ENCODE measurements around the gene AMN. TPM values are rescaled to one million over a fixed set of nuclear protein-coding genes. Genes with fewer than 3 reads are reported as not detected.

Gene AMN
- total RNA-seq, 5 donors from 2014 or later (not counting 1 experiment from before 2014, with no cell fraction given), result 5.2 to 15.0 (median 8.4) TPM

DNA sequence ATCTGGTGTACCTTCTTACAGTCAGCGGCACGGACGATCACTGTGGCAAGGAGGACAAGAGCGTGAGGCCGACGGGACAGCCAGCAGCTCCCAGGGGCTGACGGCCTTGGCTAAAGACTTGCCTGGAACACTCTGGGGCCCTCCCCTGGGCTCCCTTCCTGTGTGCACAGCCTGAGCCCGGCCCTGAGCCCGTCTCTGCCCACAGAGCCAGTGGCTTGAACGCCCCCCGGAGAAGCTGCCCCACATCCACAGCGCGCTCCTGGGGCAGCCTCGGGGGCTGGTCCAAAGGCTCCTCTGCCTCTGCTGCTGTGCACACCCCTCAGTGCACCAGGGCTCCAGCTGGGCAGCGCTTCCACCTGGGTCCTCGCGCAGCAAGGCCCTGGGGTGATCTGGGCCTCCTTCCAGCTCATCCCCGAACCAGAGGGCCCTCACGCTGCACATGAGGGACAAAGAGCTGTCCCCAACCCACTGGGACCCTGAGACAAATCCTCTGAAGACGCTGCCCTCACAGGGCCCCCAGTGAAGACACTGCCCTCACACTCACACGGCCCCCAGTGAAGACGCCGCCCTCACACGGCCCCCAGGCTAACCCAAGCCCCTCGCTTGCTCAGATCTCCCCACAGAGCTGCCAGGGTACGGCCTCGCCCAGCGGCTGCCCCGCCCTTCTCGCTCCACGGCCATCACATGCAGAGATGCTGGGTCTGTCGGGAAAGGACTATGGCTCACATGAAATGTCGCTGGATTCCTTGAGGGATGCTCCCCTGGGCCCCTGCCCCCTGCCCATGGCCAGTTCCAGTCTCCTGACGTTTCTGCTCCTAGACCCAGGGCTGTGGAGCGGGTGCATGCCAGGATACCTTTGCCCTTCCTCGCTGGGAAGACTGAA, 22.2 kb downstream of the AMN start:
- Histone ChIP-seq H3K4me1 (ENCODE audit: control insufficient read depth in 1 of 2, extremely low read depth in 1 of 2, insufficient read depth in 2 of 2, low read length in 2 of 2) (peaks cover 8 to 29% of the 10 kb centered on the region in 2 experiments), H3K27me3 (replicated peaks in 1 of 2; ENCODE audit: control insufficient read depth in 2 of 2, extremely low read depth in 1 of 2, insufficient read depth in 2 of 2, low read length in 1 of 2) (peaks cover 0 to 2% of the 10 kb centered on the region in 2 experiments), H3K36me3 (ENCODE audit: control insufficient read depth in 2 of 2, extremely low read depth in 1 of 2, insufficient read depth in 1 of 2, low read length in 1 of 2) (no peaks in the 10 kb centered on the region), H3K4me3 (ENCODE audit: control insufficient read depth in 1 of 2, extremely low read depth in 1 of 2, low read length in 1 of 2) (no peak overlapping the region), H3K27ac (ENCODE audit: low read length) (no peak overlapping the region), H3K9me3 (no peaks in the 10 kb centered on the region)
- Mint-ChIP-seq H3K27ac (peak overlapping the region in 1 of 2 donors; percentile 58), H3K27me3 (no peaks in the 10 kb centered on the region), H3K9me3 (no peaks in the 10 kb centered on the region), H3K4me3 (no peak overlapping the region), H3K4me1 (peaks cover 23 to 25% (median 23%) of the 10 kb centered on the region in 3 donors), H3K36me3 (peaks cover 8% of the 10 kb centered on the region)
- no peak for ATAC-seq (replicated peaks in 1 of 4)
- CTCF ChIA-PET, result no interaction called here
- POLR2A ChIA-PET, result no interaction called here
- DNase-seq, result no peak
- 89% methylated on average over 33 of the region's 36 CpGs for WGBS (ENCODE audit: insufficient coverage)

DNA sequence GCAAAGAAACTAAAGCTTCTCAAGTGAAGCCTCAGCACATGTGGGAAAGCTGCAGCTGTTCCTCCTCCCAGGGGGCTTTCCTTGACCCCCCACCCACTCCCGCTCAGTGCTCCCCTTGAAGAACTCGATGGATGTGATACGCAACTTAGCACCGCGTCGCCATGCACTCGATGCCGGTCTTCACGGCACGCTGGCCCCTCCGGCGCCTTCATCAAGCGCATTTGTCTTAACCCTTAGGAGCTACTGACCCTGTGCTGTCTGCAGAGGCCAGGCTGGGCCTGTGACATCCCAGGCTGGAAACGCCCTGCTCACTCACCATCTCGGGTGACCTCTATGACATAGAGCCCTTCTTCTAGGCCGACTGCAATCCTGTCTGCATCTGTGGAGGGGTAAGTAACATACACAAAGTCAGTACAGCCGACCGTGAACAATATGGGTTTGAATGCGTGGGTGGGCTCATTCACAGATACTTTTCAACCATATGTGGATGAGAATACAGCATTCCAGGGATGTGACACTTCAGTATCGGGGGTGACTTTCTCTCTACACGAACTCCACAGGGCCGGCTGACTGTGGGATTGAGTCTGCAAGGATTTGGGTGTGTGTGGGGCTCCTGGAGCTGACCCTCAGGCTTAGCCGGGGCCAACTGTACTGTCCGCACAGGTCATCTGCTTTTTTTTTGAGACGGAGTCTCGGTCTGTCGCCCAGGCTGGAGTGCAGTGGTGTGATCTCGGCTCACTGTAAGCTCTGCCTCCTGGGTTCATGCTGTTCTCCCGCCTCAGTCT, 23.1 kb downstream of the AMN start:
- H3K27ac ChIP-seq (ENCODE audit: low read length), result no peak overlapping the region
- H3K4me3 Mint-ChIP-seq, result no peak overlapping the region
- no peak overlapping the region for H3K27ac Mint-ChIP-seq
- H3K36me3 Mint-ChIP-seq, result peaks cover 8% of the 10 kb centered on the region
- DNase-seq (no peak), ATAC-seq (replicated peaks in 1 of 4) (no peak)
- H3K27me3 ChIP-seq (replicated peaks in 1 of 2; ENCODE audit: control insufficient read depth in 2 of 2, extremely low read depth in 1 of 2, insufficient read depth in 2 of 2, low read length in 1 of 2), result peaks cover 0 to 2% of the 10 kb centered on the region in 2 experiments
- H3K9me3 ChIP-seq, result no peaks in the 10 kb centered on the region
- peaks cover 25 to 27% (median 26%) of the 10 kb centered on the region in 3 donors for H3K4me1 Mint-ChIP-seq
- ChIA-PET CTCF (no interaction called here), POLR2A (no interaction called here)
- H3K27me3 Mint-ChIP-seq, result no peaks in the 10 kb centered on the region
- peaks cover 8 to 35% of the 10 kb centered on the region in 2 experiments for H3K4me1 ChIP-seq (ENCODE audit: control insufficient read depth in 1 of 2, extremely low read depth in 1 of 2, insufficient read depth in 2 of 2, low read length in 2 of 2)
- 91% methylated on average over 19 of the region's 29 CpGs for WGBS (ENCODE audit: insufficient coverage)
- H3K9me3 Mint-ChIP-seq, result no peaks in the 10 kb centered on the region
- no peak overlapping the region for H3K4me3 ChIP-seq (ENCODE audit: control insufficient read depth in 1 of 2, extremely low read depth in 1 of 2, low read length in 1 of 2)
- H3K36me3 ChIP-seq (ENCODE audit: control insufficient read depth in 2 of 2, extremely low read depth in 1 of 2, insufficient read depth in 1 of 2, low read length in 1 of 2), result no peaks in the 10 kb centered on the region

DNA sequence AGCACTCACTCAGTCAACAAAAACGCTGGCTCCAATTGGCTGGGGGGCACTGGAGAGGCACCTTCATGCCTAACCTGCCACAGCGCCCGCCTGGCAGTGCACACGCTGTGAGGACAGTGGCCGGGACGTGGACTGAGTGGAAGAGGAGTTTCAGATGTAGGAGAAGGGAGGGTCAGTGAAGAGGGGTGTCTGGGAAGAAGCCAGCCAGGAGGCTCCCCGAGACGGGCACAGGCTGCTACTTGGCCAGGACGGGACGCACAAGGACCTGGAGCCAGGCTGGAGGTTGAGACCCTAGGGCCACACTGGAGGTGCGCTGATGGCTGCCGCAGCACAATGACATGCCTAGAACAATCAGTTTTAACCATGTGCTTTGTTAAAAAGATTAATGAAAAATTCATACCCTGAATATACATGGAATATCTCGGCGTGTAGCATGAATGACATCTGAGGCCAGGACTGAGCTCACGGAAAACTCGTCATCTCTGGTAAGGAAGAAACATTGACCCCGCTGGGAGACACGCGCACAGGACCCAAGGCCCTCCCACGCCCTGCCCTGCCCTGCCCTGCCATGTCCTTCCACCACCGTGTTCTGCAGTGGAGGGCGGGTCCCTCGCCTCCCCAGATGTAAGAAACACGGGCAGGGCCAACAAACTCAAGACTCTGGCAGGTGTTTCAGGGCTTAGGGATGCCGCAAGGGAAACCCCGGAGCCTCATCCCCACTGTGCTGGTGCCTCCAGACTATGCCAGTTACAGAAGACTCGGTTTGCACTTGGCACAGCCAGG, 25.0 kb downstream of the AMN start:
- Mint-ChIP-seq H3K27me3 (no peaks in the 10 kb centered on the region), H3K9me3 (no peaks in the 10 kb centered on the region), H3K4me3 (peak overlapping the region in 2 of 3 donors; percentile 34 to 70), H3K27ac (peak overlapping the region; percentile 80 to 91), H3K4me1 (peaks cover 25 to 27% (median 26%) of the 10 kb centered on the region in 3 donors), H3K36me3 (peaks cover 8% of the 10 kb centered on the region)
- ATAC-seq (replicated peaks in 1 of 4) (no peak), DNase-seq (no peak)
- CTCF ChIA-PET, result no interaction called here
- Histone ChIP-seq H3K4me1 (ENCODE audit: control insufficient read depth in 1 of 2, extremely low read depth in 1 of 2, insufficient read depth in 2 of 2, low read length in 2 of 2) (peaks cover 8 to 35% of the 10 kb centered on the region in 2 experiments), H3K4me3 (ENCODE audit: control insufficient read depth in 1 of 2, extremely low read depth in 1 of 2, low read length in 1 of 2) (no peak overlapping the region), H3K27me3 (replicated peaks in 1 of 2; ENCODE audit: control insufficient read depth in 2 of 2, extremely low read depth in 1 of 2, insufficient read depth in 2 of 2, low read length in 1 of 2) (peaks cover 0 to 5% of the 10 kb centered on the region in 2 experiments), H3K36me3 (ENCODE audit: control insufficient read depth in 2 of 2, extremely low read depth in 1 of 2, insufficient read depth in 1 of 2, low read length in 1 of 2) (no peaks in the 10 kb centered on the region), H3K9me3 (no peaks in the 10 kb centered on the region), H3K27ac (ENCODE audit: low read length) (no peak overlapping the region)
- POLR2A ChIA-PET, result no interaction called here
- WGBS (ENCODE audit: insufficient coverage), result 93% methylated on average over 18 of the region's 27 CpGs

DNA sequence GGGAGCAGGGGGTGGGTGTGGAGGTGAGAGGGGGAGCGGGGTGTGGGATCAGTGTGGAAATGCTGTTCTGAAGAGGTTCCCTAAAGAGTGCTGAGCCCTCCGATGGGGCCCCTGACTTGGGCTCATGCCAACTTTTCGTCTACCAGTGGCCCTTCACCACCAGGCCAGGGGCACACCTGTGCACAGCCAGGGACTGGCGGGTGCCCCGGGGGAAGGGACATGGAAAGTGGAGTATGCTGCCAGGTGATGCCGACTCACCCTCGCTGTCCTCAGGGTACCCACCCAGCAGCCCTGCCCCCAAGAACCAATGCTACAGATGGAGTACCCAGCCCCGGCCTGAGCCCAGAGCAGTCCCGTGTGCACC, 26.2 kb downstream of the AMN start:
- ATAC-seq (replicated peaks in 1 of 4), result no peak
- H3K27ac Mint-ChIP-seq, result peak overlapping the region; percentile 90
- no peaks in the 10 kb centered on the region for H3K9me3 Mint-ChIP-seq
- CTCF ChIA-PET, result no interaction called here
- no peaks in the 10 kb centered on the region for H3K36me3 ChIP-seq (ENCODE audit: control insufficient read depth in 2 of 2, extremely low read depth in 1 of 2, insufficient read depth in 1 of 2, low read length in 1 of 2)
- H3K4me1 ChIP-seq (ENCODE audit: control insufficient read depth in 1 of 2, extremely low read depth in 1 of 2, insufficient read depth in 2 of 2, low read length in 2 of 2), result peaks cover 8 to 35% of the 10 kb centered on the region in 2 experiments
- H3K4me3 ChIP-seq (ENCODE audit: control insufficient read depth in 1 of 2, extremely low read depth in 1 of 2, low read length in 1 of 2), result no peak overlapping the region
- POLR2A ChIA-PET, result no interaction called here
- H3K4me1 Mint-ChIP-seq, result peaks cover 25 to 27% (median 26%) of the 10 kb centered on the region in 3 donors
- peaks cover 0 to 5% of the 10 kb centered on the region in 2 experiments for H3K27me3 ChIP-seq (replicated peaks in 1 of 2; ENCODE audit: control insufficient read depth in 2 of 2, extremely low read depth in 1 of 2, insufficient read depth in 2 of 2, low read length in 1 of 2)
- peak overlapping the region; percentile 52 for H3K27ac ChIP-seq (ENCODE audit: low read length)
- H3K4me3 Mint-ChIP-seq, result peak overlapping the region; percentile 0 to 48 (median 5)
- no peaks in the 10 kb centered on the region for H3K9me3 ChIP-seq
- peaks cover 13% of the 10 kb centered on the region for H3K36me3 Mint-ChIP-seq
- H3K27me3 Mint-ChIP-seq, result no peaks in the 10 kb centered on the region
- WGBS (ENCODE audit: insufficient coverage), result 71% methylated on average over 3 of the region's 9 CpGs
- DNase-seq, result no peak

DNA sequence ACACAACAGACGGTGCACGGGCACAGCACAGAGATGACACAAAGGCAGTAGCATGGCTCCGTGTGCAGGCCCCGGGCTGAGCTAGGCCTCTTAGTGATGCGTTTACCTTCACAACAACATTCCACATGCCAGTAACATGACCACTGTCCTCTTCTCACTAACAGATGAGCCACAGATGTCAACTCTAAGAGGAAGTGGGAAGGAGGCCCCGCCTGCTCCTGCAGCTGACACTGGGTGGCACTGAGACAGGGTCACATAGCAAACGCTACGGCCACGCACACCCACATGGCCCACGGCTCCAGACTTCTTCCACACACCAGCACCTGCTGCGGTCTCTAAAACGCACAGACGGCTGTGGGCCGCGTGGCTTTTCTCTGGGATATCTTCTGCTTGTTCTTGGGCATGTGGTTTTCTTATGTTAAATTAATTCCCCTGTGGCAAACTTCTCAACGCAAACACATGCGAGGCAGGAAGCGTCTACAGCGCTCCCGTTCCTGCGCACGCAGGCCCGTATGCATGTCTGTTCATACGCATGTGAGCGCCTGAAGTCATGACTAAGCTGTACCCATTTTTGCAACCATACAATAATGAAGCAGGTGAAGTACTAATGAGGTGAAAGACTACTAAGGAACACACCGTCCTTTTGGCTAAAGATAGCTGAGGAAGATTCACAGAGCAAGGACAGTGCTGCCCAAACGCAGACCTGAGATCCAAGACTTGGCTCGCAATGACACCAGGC, 26.8 kb downstream of the AMN start:
- H3K4me3 Mint-ChIP-seq, result peak overlapping the region; percentile 5 to 48 (median 31)
- DNase-seq, result peak in 34 of 35 experiments; percentile 15 to 74 (median 48)
- H3K27me3 ChIP-seq (replicated peaks in 1 of 2; ENCODE audit: control insufficient read depth in 2 of 2, extremely low read depth in 1 of 2, insufficient read depth in 2 of 2, low read length in 1 of 2), result peaks cover 0 to 5% of the 10 kb centered on the region in 2 experiments
- H3K27me3 Mint-ChIP-seq, result no peaks in the 10 kb centered on the region
- H3K9me3 ChIP-seq, result no peaks in the 10 kb centered on the region
- no peaks in the 10 kb centered on the region for H3K9me3 Mint-ChIP-seq
- peak overlapping the region; percentile 52 for H3K27ac ChIP-seq (ENCODE audit: low read length)
- peak; percentile 83 to 88 (median 86) for ATAC-seq (replicated peaks in 1 of 4)
- WGBS (ENCODE audit: insufficient coverage), result 49% methylated on average over 9 of the region's 28 CpGs
- H3K4me3 ChIP-seq (ENCODE audit: control insufficient read depth in 1 of 2, extremely low read depth in 1 of 2, low read length in 1 of 2), result no peak overlapping the region
- H3K36me3 ChIP-seq (ENCODE audit: control insufficient read depth in 2 of 2, extremely low read depth in 1 of 2, insufficient read depth in 1 of 2, low read length in 1 of 2), result no peaks in the 10 kb centered on the region
- peaks cover 25 to 27% (median 26%) of the 10 kb centered on the region in 3 donors for H3K4me1 Mint-ChIP-seq
- peaks cover 14% of the 10 kb centered on the region for H3K36me3 Mint-ChIP-seq
- peak overlapping the region; percentile 90 for H3K27ac Mint-ChIP-seq
- ChIA-PET POLR2A (no interaction called here), CTCF (interaction anchor here in 1 of 2 donors (0.5 kb wide), 1 partner anchor 264 kb away, joined by 4 read pairs; no protein-coding TSS in a partner anchor)
- peaks cover 8 to 35% of the 10 kb centered on the region in 2 experiments for H3K4me1 ChIP-seq (ENCODE audit: control insufficient read depth in 1 of 2, extremely low read depth in 1 of 2, insufficient read depth in 2 of 2, low read length in 2 of 2)

Data from T-cell (primary cell).